ENCODE results near the gene CNN2.

The CNN2 gene

DNA sequence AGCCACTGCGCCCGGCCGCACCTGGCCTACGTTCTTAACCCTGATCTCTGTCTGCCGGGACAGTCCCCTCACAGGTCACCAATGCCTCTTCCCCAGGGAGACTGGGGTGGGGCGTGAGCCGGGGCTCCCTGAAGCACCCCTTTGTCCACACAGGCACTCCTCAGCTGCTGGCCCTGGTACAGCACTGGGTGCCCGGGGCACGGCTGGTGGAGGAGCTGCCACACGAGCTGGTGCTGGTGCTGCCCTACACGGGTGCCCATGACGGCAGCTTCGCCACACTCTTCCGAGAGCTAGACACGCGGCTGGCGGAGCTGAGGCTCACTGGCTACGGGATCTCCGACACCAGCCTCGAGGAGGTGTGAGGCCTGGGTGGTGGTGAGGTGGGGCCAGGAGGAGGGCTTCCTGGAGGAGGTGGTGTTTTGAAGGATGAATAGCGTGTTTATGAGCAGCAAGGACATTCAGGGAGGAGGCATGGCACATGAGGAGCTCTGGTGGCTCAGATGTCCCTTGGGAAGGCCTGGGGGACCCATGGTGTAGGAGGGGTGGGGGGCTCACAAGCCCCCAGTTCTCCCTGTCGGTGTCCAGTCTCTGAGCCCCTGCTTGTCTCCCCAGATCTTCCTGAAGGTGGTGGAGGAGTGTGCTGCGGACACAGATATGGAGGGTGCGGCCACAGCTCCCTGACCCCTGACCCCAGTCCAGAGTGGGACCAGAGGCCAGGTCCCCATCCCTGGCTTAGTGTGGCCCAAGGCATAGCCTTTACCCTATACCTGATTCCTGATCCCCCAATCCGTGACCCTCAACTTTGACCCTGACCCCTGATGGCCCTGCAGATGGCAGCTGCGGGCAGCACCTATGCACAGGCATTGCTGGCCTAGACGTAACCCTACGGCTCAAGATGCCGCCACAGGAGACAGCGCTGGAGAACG, 27.0 kb downstream of the CNN2 start:
- DNase-seq, result no peak

DNA sequence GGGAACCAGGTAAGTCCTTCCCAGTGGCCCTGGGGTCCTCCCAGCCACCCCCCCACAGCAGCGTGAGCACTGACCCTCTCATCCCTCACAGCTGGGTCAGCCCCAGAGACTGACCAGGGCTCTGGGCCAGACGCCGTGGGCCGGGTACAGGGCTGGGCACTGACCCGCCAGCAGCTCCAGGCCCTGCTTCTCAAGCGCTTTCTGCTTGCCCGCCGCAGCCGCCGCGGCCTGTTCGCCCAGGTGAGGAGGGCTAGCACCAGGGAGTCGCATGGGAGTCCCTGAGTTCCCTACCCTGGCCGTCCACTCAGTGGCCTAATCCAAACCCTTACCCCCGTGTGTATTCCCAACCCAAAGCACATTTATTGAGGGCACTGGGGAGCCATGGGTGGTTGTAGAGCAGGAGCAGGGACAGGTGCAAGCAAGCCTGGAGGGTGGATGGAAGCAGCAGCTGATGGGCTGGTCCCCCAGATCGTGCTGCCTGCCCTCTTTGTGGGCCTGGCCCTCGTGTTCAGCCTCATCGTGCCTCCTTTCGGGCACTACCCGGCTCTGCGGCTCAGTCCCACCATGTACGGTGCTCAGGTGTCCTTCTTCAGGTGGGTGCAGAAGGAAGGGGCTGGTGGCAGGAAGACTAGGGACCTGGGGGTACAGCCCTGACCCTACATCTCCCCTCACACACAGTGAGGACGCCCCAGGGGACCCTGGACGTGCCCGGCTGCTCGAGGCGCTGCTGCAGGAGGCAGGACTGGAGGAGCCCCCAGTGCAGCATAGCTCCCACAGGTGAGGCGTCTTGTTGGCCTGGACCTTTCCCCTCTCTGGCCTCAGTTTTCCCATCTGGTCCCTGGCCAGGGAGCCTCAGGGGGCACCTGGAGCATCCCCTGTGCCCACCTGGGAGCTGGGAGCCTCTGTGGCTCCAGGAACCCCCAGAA, 28.0 kb downstream of the CNN2 start:
- DNase-seq, result no peak

GRCh38 chr19:1055028-1055425, 28.6 kb downstream of the CNN2 start:
- no peak for DNase-seq

GRCh38 chr19:1055886-1056620, 29.6 kb downstream of the CNN2 start:
- no peak for DNase-seq

- peak; percentile 24 for DNase-seq
These were observed 30.9 kb downstream of the CNN2 start for GRCh38 chr19:1057176-1057855.

- DNase-seq, result no peak
These were observed 31.7 kb downstream of the CNN2 start for GRCh38 chr19:1058112-1058511.

DNA sequence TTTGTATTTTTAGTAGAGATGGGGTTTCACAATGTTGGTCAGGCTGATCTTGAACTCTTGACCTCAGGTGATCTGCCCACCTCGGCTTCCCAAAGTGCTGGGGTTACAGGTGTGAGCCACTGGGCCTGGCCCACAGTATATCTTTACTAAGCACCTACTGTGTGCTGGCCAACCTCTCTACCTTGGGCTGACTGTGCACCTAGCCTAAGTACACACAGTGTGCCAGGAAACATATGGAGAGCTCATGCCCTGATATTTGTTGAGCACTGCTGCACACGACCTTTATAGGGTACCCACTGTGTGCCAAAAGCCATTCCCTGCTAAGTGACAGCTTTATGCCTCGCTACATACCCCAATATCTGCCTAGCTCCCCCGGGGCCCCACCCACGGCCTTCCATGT, 34.3 kb downstream of the CNN2 start:
- no peak for DNase-seq

DNA sequence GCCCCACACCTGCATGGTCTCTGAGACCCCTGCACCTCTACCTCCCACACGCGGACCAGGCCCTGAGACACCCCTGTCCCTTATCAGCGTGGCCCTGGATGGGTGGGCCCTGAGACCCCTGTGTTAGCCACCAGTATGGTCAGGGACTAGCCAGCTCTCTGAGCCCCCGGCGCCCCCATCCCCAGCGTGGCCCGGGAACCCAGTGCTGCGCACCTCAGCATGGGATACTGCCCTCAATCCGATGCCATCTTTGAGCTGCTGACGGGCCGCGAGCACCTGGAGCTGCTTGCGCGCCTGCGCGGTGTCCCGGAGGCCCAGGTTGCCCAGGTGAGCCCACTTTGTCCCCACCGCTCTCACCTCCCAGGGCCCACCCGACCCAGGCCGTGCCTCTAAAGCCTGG, 35.6 kb downstream of the CNN2 start:
- DNase-seq, result no peak

DNA sequence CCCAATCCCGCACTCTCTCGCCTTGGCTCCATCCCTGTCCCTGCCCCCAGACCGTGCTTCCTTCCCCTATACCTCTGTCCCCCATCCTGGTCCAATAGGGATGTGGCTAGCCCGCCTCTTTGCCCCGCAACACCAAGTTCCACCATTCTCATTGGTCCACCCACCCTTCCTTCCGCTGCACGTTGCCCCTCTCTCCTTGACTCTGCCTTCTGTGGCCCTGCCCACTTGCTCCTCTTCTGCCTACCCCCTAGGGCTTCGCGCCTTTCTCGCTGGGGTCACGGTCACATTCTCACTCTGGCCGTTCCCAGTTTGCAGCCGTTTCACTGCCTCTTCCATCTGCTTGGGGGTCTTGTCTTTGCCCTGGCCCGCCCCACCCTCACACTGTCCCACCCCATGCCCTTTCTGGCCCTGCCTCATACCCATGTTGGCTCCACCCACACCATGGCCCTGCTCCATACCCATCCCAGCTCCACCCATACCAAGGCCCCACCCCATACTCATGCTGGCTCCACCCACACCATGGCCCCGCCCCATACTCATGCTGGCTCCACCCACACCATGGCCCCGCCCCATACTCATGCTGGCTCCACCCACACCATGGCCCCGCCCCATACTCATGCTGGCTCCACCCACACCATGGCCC, 36.1 kb downstream of the CNN2 start:
- no peak for DNase-seq

- no peak for DNase-seq
These were observed 36.9 kb downstream of the CNN2 start for GRCh38 chr19:1063030-1063908.

GRCh38 chr19:1063909-1064660, 37.7 kb downstream of the CNN2 start:
- DNase-seq, result no peak

DNA sequence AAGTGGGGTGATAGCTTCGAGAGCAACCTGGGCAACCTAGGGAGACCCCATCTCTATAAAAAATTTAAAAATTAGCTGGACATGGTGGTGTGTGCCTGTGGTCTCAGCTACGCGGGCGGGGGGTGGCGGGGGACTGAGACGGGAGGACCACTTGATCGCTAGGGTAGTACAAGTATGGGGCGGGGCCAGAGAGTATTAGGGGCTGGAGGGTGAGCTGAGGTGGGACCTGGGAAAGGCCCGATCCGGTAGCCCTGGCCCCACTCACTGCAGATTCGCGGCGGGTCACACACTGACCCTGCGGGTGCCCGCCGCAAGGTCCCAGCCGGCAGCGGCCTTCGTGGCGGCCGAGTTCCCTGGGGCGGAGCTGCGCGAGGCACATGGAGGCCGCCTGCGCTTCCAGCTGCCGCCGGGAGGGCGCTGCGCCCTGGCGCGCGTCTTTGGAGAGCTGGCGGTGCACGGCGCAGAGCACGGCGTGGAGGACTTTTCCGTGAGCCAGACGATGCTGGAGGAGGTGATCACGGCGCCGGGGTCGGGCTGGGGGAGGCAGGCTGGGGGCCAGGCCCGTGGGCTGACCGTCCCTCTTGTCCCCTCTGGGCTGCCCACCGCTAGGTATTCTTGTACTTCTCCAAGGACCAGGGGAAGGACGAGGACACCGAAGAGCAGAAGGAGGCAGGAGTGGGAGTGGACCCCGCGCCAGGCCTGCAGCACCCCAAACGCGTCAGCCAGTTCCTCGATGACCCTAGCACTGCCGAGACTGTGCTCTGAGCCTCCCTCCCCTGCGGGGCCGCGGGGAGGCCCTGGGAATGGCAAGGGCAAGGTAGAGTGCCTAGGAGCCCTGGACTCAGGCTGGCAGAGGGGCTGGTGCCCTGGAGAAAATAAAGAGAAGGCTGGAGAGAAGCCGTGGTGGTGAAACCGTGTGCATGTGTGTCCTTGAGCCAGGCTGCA, 38.5 kb downstream of the CNN2 start:
- peak; percentile 34 for DNase-seq

DNA sequence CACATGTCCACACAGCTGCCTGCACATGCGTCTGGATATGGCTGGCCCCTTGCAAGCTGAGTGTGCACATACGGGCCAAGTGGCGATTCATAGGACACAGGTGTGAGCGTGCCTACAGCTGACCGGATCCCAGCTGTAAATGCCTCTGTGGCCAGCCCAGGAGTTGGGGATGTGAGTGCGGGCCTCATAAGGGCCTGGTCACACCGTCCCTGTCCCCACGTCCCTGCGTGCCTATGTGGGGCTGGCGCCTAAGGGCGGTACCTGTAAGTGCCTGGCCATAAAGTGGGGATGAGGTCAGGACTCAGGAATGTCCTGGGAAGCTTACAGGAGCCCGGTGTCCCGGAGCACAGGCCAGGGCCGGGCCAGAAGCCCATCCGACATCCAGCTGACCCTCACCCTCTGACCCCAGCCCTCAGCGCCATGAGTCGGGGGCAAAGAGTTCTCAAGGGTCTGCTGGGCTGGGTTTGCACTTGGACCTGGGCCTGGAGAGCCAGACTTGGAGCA, 39.2 kb downstream of the CNN2 start:
- no peak for DNase-seq

- no peak for DNase-seq
These were observed 39.9 kb downstream of the CNN2 start for GRCh38 chr19:1066251-1066747.

DNA sequence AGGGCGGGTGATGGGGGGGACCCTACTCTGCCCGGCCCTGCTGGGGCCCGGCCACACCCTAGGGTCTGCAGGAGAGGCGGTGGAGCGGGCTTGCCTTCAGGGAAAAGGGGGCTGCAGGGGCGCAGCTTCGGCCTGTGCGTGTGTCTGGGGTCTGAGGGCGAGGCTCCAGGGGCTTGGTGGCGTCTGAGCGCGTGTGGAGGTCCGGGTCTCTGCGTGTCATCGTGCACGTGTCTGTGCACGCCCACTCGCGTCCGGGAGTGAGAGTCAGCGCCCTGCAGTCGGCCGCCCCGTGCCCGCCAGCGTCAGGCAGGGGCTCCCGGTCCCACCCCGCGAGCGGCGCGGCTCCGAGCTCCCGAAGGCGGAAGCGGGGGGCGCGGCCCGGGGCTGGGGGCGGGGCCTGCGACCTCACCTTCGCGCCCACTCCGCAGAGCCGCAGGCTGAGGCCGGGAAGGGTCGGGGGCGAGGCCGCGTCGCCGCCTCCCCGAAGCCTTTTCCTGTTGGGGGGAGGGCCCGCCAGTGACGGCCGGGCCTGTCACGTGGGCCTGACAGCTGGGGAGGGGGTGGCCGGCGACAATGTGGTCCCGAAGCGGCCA, 40.4 kb downstream of the CNN2 start, which contains the start of gene ARHGAP45:
Gene ARHGAP45, plus strand, starts transcription at position 420 of the 593 bp plus-strand sequence. CDS start 239 bp downstream, outside the sequence.
- no peak for DNase-seq

DNA sequence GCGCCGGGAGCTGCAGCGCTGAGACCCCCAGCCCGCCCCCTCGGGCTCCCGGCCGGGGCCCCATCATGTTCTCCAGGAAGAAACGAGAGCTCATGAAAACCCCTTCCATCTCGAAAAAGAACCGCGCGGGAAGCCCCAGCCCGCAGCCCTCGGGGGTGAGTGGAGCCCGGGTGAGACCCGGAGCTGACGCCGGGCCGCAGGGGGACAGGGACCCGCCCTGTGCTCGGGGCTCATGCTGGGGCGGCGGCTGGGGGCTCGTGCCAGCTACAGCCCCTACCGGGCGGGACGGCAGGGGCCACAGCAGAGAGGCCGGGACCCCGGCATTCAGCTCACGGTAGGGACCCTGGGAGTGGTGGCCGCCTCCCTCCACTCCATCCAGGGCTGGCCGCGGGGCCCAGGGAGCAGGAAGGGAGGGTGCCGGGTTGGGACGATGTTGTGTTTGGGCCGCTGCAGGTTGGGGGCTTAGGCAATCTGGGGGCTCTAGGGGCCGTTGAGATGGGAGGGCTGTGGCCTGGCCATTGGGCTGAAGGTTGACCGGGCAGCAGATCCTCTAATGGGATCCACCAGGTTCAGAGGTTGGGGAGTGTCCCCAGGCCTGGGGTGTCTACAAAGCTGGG, 41.0 kb downstream of the CNN2 start:
- no peak for DNase-seq

Data from DMS79 treated with DMSO at 0.1 percent for 48 hours (cell line).